B cell (primary cell): ENCODE measurements around the gene IL1RN.

Source experiments
- EZH2 ChIP-seq: IDR thresholded peaks from 2 replicates; pipeline ENCODE4 v1.6.1; 2012; ENCODE audit warnings: borderline replicate concordance, low read depth, mild to moderate bottlenecking, moderate library complexity, low read length; ENCODE audit not compliant: insufficient read depth, poor library complexity, severe bottlenecking
- TF ChIP-seq, protein P1 (sequence below): fragments of 200-600 bp; IDR thresholded peaks from one replicate; pipeline ENCODE4 v1.8.0; 2022; ENCODE audit warnings: antibody characterized with exemption, mild to moderate bottlenecking

DNA sequence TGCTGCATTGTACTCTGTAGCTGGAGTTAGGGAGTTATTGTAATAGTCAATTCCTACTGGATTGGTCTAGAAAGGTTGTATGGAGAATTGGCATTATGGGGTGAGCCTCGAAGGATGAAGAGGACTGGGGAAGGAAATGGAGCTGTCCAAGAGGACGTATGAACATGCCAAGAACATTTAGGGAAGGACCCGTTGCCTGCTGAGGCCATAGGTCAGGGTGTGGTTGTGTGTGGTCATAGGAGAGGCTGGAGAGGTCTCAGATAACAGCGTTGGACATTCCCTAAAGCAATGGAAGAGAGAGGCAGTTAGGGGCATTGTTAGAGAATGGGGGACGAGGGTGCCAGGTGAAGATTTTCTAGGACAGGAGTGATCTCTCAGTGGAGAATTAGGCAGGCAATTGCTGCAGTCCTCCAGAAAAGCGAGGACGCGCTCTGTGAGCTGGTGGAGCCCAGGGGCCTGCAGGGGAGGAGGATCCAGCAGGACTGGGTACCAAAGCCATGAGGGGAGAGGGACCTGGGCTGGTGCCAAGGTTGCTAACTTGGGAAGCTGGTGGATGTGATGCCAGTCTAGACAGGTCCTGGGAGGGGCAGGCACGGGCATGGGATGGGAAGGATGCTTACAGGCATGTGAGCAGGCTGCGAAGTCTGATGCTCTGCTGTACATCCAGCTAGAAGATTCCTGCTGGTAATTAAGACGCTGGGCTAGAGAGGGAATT lies 37.0 kb downstream of the IL1RN start:
- TF ChIP-seq, protein P1, sequence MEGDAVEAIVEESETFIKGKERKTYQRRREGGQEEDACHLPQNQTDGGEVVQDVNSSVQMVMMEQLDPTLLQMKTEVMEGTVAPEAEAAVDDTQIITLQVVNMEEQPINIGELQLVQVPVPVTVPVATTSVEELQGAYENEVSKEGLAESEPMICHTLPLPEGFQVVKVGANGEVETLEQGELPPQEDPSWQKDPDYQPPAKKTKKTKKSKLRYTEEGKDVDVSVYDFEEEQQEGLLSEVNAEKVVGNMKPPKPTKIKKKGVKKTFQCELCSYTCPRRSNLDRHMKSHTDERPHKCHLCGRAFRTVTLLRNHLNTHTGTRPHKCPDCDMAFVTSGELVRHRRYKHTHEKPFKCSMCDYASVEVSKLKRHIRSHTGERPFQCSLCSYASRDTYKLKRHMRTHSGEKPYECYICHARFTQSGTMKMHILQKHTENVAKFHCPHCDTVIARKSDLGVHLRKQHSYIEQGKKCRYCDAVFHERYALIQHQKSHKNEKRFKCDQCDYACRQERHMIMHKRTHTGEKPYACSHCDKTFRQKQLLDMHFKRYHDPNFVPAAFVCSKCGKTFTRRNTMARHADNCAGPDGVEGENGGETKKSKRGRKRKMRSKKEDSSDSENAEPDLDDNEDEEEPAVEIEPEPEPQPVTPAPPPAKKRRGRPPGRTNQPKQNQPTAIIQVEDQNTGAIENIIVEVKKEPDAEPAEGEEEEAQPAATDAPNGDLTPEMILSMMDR: no peak
- TF ChIP-seq EZH2: no peak
